Panc1 (cell line): ENCODE results near the gene USP30. TPM values are rescaled to one million over a fixed set of nuclear protein-coding genes. Genes with fewer than 3 reads are reported as not detected.

Experiments
- ATAC-seq: fragments of 200-7000 bp; cut with Tn5 transposase; 2 replicates; pipeline ENCODE4 v1.9.1; 2020; ENCODE audit warnings: mild to moderate bottlenecking, moderate library complexity
- BruUV-seq: library from RNA; stranded (reverse); fragments of 400-500 nt; replicated peaks from 2 replicates; lab custom pipeline; 2021; lab: Mats Ljungman, UMichigan
- CTCF ChIA-PET: fragments of 300-600 bp; sonication (Branson Sonifier 250); formaldehyde crosslinking; loops from one replicate; lab custom pipeline; 2022; ENCODE audit warnings: antibody characterized with exemption; lab: Charles Lee
- POLR2A ChIA-PET: fragments of 300-600 bp; sonication (Branson Sonifier 250); formaldehyde crosslinking; loops from one replicate; lab custom pipeline; 2022; ENCODE audit warnings: antibody characterized with exemption; lab: Charles Lee
- DNase-seq: peaks from one replicate; pipeline ENCODE4 v3.0.0-alpha.2; 2010; ENCODE audit warnings: low read depth, low spot score
- H3K27ac ChIP-seq: 2 replicates; pipeline ENCODE4 v1.5.1; 2011; ENCODE audit warnings: mild to moderate bottlenecking, low read length, inconsistent platforms
- H3K27me3 ChIP-seq: fragments of 200-500 bp; sonication (Bioruptor generic); 2 replicates; pipeline ENCODE4 v1.6.0; 2014; ENCODE audit warnings: low read length, inconsistent platforms; ENCODE audit not compliant: control insufficient read depth, insufficient read depth
- H3K36me3 ChIP-seq: fragments of 200-500 bp; sonication (Bioruptor generic); 2 replicates; pipeline ENCODE4 v1.5.1; 2014; ENCODE audit warnings: inconsistent platforms, mild to moderate bottlenecking, low read length, moderate library complexity; ENCODE audit not compliant: control insufficient read depth, insufficient read depth
- H3K4me1 ChIP-seq: 2 replicates; pipeline ENCODE4 v1.5.1; 2011; ENCODE audit warnings: inconsistent platforms, mild to moderate bottlenecking, low read length, moderate library complexity; ENCODE audit not compliant: control insufficient read depth, insufficient read depth
- H3K4me3 ChIP-seq, 2 experiments: 2 replicates each; pipeline ENCODE4 v1.5.1; 2011 to 2012; ENCODE audit warnings: low read depth in 2 of 2, low read length in 2 of 2, mild to moderate bottlenecking in 2 of 2, inconsistent platforms in 1 of 2, moderate library complexity in 1 of 2
- H3K9me3 ChIP-seq: fragments of 200-500 bp; sonication (Bioruptor generic); 2 replicates; pipeline ENCODE4 v1.5.1; 2014; ENCODE audit warnings: low read depth, mild to moderate bottlenecking, inconsistent platforms, low read length, moderate library complexity; ENCODE audit not compliant: control insufficient read depth, insufficient read depth
- CTCF ChIP-seq: fragments of 450-650 bp; IDR thresholded peaks from 2 replicates; pipeline ENCODE4 v1.5.1; 2017; ENCODE audit warnings: mild to moderate bottlenecking
- POLR2AphosphoS5 ChIP-seq: IDR thresholded peaks from 2 replicates; pipeline ENCODE4 v1.6.1; 2012; ENCODE audit warnings: mild to moderate bottlenecking, low read depth, low read length, moderate library complexity
- SIN3A ChIP-seq: IDR thresholded peaks from 2 replicates; pipeline ENCODE4 v1.6.1; 2012; ENCODE audit warnings: low read depth, mild to moderate bottlenecking, low read length, moderate library complexity, borderline replicate concordance; ENCODE audit not compliant: insufficient read depth
- TCF7L2 ChIP-seq: IDR thresholded peaks from 2 replicates; pipeline ENCODE4 v1.6.1; 2011; ENCODE audit warnings: mild to moderate bottlenecking, low read depth, low read length, inconsistent platforms
- in situ Hi-C: cut with HindIII; loops from 2 replicates; pipeline ENCODE4 v1.10.0; 2016; ENCODE audit warnings: low sequenced_read_pairs, low pct_unique_long_range_greater_than_20kb
- intact Hi-C: fragments of 100-400 bp; cut with micrococcal nuclease; formaldehyde crosslinking; loops from one replicate; pipeline ENCODE4 v1.10.0; 2022; ENCODE audit not compliant: unreplicated experiment
- total RNA-seq: library from RNA; stranded (reverse); gene quantifications from one replicate; pipeline ENCODE4 v1.2.1, GENCODE V29; 2021; ENCODE audit not compliant: unreplicated experiment
- TF ChIP-seq, protein P1 (sequence below), 2 experiments: IDR thresholded peaks; 2 replicates each; pipeline ENCODE4 v1.6.1; 2011 to 2012; ENCODE audit warnings: low read depth in 2 of 2, control low read depth in 1 of 2, low read length in 1 of 2, mild to moderate bottlenecking in 1 of 2, moderate library complexity in 1 of 2; ENCODE audit not compliant: insufficient read depth in 1 of 2

The USP30 gene
- total RNA-seq, 1 experiment from 2014 or later = 5.7 TPM

GRCh38 chr12:109105176-109105575 is 52.8 kb downstream of the USP30 start:
- Histone ChIP-seq H3K27me3 (no peaks in the 10 kb centered on the region), H3K27ac (no peak overlapping the region), H3K9me3 (no peaks in the 10 kb centered on the region), H3K4me3 (no peak overlapping the region), H3K4me1 (peaks cover 2% of the 10 kb centered on the region), H3K36me3 (peaks cover 12% of the 10 kb centered on the region)
- intact Hi-C loops = no loop called here
- TF ChIP-seq POLR2AphosphoS5 (no peak), SIN3A (no peak), CTCF (no peak), TCF7L2 (no peak)
- DNase-seq (no peak), ATAC-seq (no peak)
- in situ Hi-C loops = no loop called here
- BruUV-seq = no TSS peak
- ChIA-PET POLR2A (no interaction called here), CTCF (no interaction called here)

DNA sequence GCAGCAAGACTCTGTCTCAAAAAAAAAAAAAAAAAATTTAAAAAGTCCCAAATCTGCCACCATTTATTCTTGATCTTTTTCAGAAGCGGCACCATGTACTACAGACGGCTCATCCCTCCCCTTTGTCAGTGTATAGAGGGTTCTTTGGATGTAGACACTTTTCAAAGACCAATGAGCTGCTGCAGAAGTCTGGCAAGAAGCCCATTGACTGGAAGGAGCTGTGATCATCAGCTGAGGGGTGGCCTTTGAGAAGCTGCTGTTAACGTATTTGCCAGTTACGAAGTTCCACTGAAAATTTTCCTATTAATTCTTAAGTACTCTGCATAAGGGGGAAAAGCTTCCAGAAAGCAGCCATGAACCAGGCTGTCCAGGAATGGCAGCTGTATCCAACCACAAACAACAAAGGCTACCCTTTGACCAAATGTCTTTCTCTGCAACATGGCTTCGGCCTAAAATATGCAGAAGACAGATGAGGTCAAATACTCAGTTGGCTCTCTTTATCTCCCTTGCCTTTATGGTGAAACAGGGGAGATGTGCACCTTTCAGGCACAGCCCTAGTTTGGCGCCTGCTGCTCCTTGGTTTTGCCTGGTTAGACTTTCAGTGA is 57.5 kb downstream of the USP30 start:
- no peaks in the 10 kb centered on the region for H3K9me3 ChIP-seq
- no peak for DNase-seq
- peak overlapping the region; percentile 85 for H3K27ac ChIP-seq
- TSS peak; percentile 56 for BruUV-seq
- ChIA-PET POLR2A (no interaction called here), CTCF (interaction anchor here (0.6 to 1.5 kb wide), 2 partner anchors 276 to 1889 kb away, joined by 3 to 5 read pairs; no protein-coding TSS in a partner anchor)
- no peak overlapping the region for H3K4me3 ChIP-seq
- in situ Hi-C loops = no loop called here
- peaks cover 2% of the 10 kb centered on the region; the same call in 1 of the 2 replicates for H3K36me3 ChIP-seq
- ATAC-seq = no peak
- H3K27me3 ChIP-seq = no peaks in the 10 kb centered on the region
- H3K4me1 ChIP-seq = peaks cover 18% of the 10 kb centered on the region
- intact Hi-C loops = loop anchor here (5.0 to 10.0 kb wide), 2 partner anchors 145 to 277 kb away; no protein-coding TSS in a partner anchor
- no peak for TF ChIP-seq SIN3A
- TF ChIP-seq, protein P1, sequence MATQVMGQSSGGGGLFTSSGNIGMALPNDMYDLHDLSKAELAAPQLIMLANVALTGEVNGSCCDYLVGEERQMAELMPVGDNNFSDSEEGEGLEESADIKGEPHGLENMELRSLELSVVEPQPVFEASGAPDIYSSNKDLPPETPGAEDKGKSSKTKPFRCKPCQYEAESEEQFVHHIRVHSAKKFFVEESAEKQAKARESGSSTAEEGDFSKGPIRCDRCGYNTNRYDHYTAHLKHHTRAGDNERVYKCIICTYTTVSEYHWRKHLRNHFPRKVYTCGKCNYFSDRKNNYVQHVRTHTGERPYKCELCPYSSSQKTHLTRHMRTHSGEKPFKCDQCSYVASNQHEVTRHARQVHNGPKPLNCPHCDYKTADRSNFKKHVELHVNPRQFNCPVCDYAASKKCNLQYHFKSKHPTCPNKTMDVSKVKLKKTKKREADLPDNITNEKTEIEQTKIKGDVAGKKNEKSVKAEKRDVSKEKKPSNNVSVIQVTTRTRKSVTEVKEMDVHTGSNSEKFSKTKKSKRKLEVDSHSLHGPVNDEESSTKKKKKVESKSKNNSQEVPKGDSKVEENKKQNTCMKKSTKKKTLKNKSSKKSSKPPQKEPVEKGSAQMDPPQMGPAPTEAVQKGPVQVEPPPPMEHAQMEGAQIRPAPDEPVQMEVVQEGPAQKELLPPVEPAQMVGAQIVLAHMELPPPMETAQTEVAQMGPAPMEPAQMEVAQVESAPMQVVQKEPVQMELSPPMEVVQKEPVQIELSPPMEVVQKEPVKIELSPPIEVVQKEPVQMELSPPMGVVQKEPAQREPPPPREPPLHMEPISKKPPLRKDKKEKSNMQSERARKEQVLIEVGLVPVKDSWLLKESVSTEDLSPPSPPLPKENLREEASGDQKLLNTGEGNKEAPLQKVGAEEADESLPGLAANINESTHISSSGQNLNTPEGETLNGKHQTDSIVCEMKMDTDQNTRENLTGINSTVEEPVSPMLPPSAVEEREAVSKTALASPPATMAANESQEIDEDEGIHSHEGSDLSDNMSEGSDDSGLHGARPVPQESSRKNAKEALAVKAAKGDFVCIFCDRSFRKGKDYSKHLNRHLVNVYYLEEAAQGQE (IDR thresholded peaks at IDR 0.05; ENCODE audit: insufficient read depth in 1 of 2, low read depth in 2 of 2, low read length in 1 of 2) = no peak
- no peak for TF ChIP-seq TCF7L2
- TF ChIP-seq POLR2AphosphoS5 = no peak
- no peak for TF ChIP-seq CTCF
